Left ventricle myocardium inferior (tissue), 1 donor: ENCODE results near the gene METTL26. TPM values are rescaled to one million over a fixed set of nuclear protein-coding genes. Genes with fewer than 3 reads are reported as not detected.
A peak's percentile ranks its signal among the peaks of the same experiment; 100 is the strongest.

Experiments
- DNase-seq: peaks from one replicate; pipeline ENCODE4 v3.0.0-alpha.2; 2020
- H3K27ac ChIP-seq: fragments of 200-600 bp; replicated peaks from 2 replicates; pipeline ENCODE4 v1.8.0; 2021
- H3K27me3 ChIP-seq: fragments of 200-600 bp; 2 replicates; pipeline ENCODE4 v1.8.0; 2021; ENCODE audit warnings: low read depth
- H3K36me3 ChIP-seq: fragments of 200-600 bp; 2 replicates; pipeline ENCODE4 v1.8.0; 2021
- H3K4me1 ChIP-seq: fragments of 200-600 bp; 2 replicates; pipeline ENCODE4 v1.8.0; 2021
- H3K4me3 ChIP-seq: fragments of 200-600 bp; 2 replicates; pipeline ENCODE4 v1.8.0; 2021; ENCODE audit warnings: mild to moderate bottlenecking, moderate library complexity
- H3K9me3 ChIP-seq: fragments of 200-600 bp; replicated peaks from 2 replicates; pipeline ENCODE4 v1.8.0; 2021
- intact Hi-C: fragments of 100-400 bp; cut with micrococcal nuclease; formaldehyde crosslinking; loops from one replicate; pipeline ENCODE4 v1.11.0; 2022
- total RNA-seq: library from RNA; stranded (reverse); fragmentation: NEBNext Ultra II Directional; extraction: Animal tissue kit (Norgen Biotek cat#: 25700); gene quantifications from one replicate; pipeline ENCODE4 v1.2.1, GENCODE V29; 2021
- TF ChIP-seq, protein P1 (sequence below): fragments of 200-600 bp; IDR thresholded peaks from 2 replicates; pipeline ENCODE4 v1.8.0; 2021; ENCODE audit warnings: antibody characterized with exemption, mild to moderate bottlenecking, borderline replicate concordance
- donor health status: DM: no; HTN: yes; CAD: no; lungs with severe emphysema.

The METTL26 gene
- total RNA-seq, 1 donor from 2014 or later: 49.2 TPM

GRCh38 chr16:646679-647172 lies 10.6 kb upstream of the METTL26 start:
- H3K36me3 ChIP-seq: peaks cover 7% of the 10 kb centered on the region
- TF ChIP-seq, protein P1, sequence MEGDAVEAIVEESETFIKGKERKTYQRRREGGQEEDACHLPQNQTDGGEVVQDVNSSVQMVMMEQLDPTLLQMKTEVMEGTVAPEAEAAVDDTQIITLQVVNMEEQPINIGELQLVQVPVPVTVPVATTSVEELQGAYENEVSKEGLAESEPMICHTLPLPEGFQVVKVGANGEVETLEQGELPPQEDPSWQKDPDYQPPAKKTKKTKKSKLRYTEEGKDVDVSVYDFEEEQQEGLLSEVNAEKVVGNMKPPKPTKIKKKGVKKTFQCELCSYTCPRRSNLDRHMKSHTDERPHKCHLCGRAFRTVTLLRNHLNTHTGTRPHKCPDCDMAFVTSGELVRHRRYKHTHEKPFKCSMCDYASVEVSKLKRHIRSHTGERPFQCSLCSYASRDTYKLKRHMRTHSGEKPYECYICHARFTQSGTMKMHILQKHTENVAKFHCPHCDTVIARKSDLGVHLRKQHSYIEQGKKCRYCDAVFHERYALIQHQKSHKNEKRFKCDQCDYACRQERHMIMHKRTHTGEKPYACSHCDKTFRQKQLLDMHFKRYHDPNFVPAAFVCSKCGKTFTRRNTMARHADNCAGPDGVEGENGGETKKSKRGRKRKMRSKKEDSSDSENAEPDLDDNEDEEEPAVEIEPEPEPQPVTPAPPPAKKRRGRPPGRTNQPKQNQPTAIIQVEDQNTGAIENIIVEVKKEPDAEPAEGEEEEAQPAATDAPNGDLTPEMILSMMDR: no peak
- H3K4me1 ChIP-seq: peaks cover 84% of the 10 kb centered on the region
- DNase-seq: no peak
- peak overlapping the region; percentile 87 for H3K4me3 ChIP-seq
- intact Hi-C loops: no loop called here
- peak overlapping the region; percentile 97 for H3K27ac ChIP-seq
- no peaks in the 10 kb centered on the region for H3K27me3 ChIP-seq
- H3K9me3 ChIP-seq: no peaks in the 10 kb centered on the region

- peak; percentile 79 for DNase-seq
- Histone ChIP-seq H3K4me1 (peaks cover 89% of the 10 kb centered on the region), H3K4me3 (peak overlapping the region; percentile 87), H3K9me3 (no peaks in the 10 kb centered on the region), H3K27me3 (no peaks in the 10 kb centered on the region), H3K27ac (peak overlapping the region; percentile 97), H3K36me3 (peaks cover 7% of the 10 kb centered on the region)
- TF ChIP-seq, protein P1: no peak
- intact Hi-C loops: no loop called here
Measured at GRCh38 chr16:645852-646678, 10.0 kb upstream of the METTL26 start.

DNA sequence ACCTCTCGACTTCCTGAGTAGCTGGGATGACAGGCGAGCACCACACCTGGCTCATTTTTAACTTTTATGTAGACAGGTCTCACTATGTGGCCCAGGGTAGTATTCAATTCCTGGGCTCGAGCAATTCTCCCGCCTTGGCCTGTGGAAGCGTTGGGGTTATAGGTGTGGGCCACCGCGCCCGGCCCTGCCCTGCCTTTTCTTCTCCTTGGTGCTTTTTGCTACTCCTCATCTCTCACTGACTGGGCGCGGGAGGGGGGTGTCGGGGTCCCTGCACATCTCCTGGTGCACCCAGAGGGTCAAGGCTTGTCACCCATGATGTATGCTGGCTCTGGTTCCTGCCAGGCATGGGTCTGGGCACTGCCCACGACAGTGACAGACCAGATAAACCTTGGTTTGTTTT lies 8.5 kb upstream of the METTL26 start:
- DNase-seq: no peak
- no peaks in the 10 kb centered on the region for H3K27me3 ChIP-seq
- no peaks in the 10 kb centered on the region for H3K9me3 ChIP-seq
- peaks cover 7% of the 10 kb centered on the region for H3K36me3 ChIP-seq
- TF ChIP-seq, protein P1: no peak
- H3K27ac ChIP-seq: peak overlapping the region; percentile 97
- H3K4me3 ChIP-seq: peak overlapping the region; percentile 87
- intact Hi-C loops: no loop called here
- peaks cover 80% of the 10 kb centered on the region for H3K4me1 ChIP-seq

DNA sequence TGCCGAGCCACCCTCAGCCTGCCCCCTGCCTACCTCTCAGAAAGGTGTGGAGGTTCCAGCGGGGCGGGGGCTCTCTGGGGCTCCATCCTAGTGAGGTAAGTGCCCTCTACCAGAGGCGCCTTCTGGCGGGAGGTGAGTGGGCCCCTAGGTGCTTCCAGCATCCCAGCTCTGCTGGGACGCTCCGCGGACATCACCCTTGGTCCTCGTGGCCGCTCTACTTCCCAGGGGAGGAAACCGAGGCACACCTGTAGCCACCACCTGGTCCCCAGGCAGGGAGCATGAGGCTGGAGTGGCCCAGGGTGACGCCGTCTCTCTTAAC lies 6.9 kb upstream of the METTL26 start:
- H3K27ac ChIP-seq: peak overlapping the region; percentile 97
- TF ChIP-seq, protein P1: no peak
- H3K9me3 ChIP-seq: no peaks in the 10 kb centered on the region
- peak overlapping the region; percentile 87 for H3K4me3 ChIP-seq
- peaks cover 7% of the 10 kb centered on the region for H3K36me3 ChIP-seq
- intact Hi-C loops: no loop called here
- no peak for DNase-seq
- no peaks in the 10 kb centered on the region for H3K27me3 ChIP-seq
- H3K4me1 ChIP-seq: peaks cover 74% of the 10 kb centered on the region

DNA sequence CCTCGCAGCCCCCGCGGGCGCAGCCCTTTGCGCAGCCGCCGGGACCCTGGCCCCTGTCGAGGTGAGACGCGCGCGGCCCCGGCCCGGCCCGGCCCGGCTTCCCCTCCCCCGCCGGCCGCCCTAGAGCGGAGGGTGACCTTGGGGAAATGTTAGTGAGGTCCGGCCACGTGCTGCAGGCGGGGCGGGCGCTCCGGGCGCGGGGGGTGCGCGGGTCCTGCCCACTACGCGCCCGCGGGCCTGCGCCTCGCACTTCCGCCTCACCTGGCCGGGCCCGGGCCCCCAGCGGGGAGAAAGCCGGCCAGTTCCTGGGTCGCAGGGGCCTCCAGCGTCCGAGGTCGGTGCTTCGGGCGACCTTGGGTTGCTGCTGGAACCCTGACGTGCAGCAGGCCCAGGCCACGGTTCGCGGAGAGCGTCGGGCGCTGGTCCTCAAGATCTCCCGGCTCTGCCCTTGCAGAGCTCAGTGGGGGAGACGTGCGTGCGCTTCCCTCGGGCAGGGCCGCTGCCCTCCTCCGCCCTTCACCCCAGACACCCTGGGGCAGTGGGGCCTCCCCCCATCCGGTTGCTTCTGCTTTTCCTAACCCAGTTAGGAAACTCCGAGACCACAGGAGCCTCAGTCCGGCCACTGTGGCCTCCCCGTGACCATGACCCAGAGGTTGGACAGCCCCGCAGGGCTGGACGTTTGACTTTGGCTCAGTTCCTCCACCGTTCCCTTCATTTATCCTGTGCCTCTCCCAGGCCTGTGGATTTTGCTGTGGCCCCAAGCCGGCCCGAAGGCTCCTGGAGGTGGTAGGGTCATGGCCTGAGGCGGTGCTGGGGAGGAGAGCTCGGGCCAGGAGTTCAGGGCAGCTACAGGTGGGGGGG lies 6.3 kb upstream of the METTL26 start:
- Histone ChIP-seq H3K4me3 (peak overlapping the region; percentile 87), H3K36me3 (peaks cover 7% of the 10 kb centered on the region), H3K9me3 (no peaks in the 10 kb centered on the region), H3K4me1 (peaks cover 74% of the 10 kb centered on the region), H3K27ac (peak overlapping the region; percentile 97), H3K27me3 (no peaks in the 10 kb centered on the region)
- TF ChIP-seq, protein P1: no peak
- DNase-seq: peak; percentile 67
- intact Hi-C loops: no loop called here
